Right lobe of liver (tissue), 4 donors: ENCODE data around the gene TNFSF8.

Source experiments
- POLR2A ChIP-seq: fragments of 450-650 bp; IDR thresholded peaks from one replicate; pipeline ENCODE4 v1.6.1; 2017; ENCODE audit warnings: antibody characterized with exemption, mild to moderate bottlenecking
- TF ChIP-seq, protein P1 (sequence below), 4 donors: fragments of 200-600 bp in 3 of 4; fragments of 450-650 bp in 1 of 4; IDR thresholded peaks; one replicate each; pipeline versions ENCODE4 v1.5.1 to v1.8.0; 2016 to 2022; ENCODE audit warnings: antibody characterized with exemption in 4 of 4, mild to moderate bottlenecking in 2 of 4
- donor health status: DM: no; HTN: no; CAD: no.
- donor health status: DM: no; HTN: no; CAD: no.
- donor health status: DM: no; HTN: yes; CAD: no.

DNA sequence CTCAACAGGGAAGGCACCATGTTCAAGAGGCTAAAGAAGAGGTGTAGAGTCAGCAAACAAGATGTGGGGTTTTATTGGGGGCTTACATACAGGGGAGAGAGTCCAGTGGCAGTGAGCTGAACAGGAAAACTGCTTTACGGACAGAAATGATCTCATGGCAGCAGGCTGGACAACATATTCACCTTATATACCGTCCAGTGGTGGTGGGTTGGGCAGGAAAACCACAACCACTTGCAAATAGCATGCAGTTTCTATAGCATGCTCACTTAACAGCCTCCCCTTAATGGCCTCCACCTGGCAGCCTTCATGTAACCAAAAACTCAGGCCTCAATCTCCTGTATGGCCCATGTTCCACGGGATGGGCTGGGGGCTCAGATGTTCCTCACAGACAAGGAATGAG, 5.4 kb downstream of the TNFSF8 start:
- TF ChIP-seq POLR2A = no peak
- TF ChIP-seq, protein P1, sequence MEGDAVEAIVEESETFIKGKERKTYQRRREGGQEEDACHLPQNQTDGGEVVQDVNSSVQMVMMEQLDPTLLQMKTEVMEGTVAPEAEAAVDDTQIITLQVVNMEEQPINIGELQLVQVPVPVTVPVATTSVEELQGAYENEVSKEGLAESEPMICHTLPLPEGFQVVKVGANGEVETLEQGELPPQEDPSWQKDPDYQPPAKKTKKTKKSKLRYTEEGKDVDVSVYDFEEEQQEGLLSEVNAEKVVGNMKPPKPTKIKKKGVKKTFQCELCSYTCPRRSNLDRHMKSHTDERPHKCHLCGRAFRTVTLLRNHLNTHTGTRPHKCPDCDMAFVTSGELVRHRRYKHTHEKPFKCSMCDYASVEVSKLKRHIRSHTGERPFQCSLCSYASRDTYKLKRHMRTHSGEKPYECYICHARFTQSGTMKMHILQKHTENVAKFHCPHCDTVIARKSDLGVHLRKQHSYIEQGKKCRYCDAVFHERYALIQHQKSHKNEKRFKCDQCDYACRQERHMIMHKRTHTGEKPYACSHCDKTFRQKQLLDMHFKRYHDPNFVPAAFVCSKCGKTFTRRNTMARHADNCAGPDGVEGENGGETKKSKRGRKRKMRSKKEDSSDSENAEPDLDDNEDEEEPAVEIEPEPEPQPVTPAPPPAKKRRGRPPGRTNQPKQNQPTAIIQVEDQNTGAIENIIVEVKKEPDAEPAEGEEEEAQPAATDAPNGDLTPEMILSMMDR (IDR thresholded peaks at IDR 0.05) = no peak
